ENCODE measurements around the gene JMY.

Gene JMY

GRCh38 chr5:79235634-79236361 lies at the start of gene JMY:
TSS of gene JMY (plus strand) at chr5:79236131. CDS start at chr5:79236651, 520 bp downstream.
- DNase-seq (ENCODE audit: insufficient read length, low spot score) (peak; percentile 82), FAIRE-seq (peak; percentile 81)

GRCh38 chr5:79186455-79186854 lies 49.5 kb upstream of the JMY start:
- no peak for DNase-seq (ENCODE audit: insufficient read length, low spot score)
- no peak for FAIRE-seq

GRCh38 chr5:79189439-79190234 lies 46.3 kb upstream of the JMY start:
- FAIRE-seq (no peak), DNase-seq (ENCODE audit: insufficient read length, low spot score) (no peak)

GRCh38 chr5:79190235-79190529 lies 45.7 kb upstream of the JMY start:
- FAIRE-seq, result no peak
- DNase-seq (ENCODE audit: insufficient read length, low spot score), result no peak

GRCh38 chr5:79191457-79191856 lies 44.5 kb upstream of the JMY start:
- DNase-seq (ENCODE audit: insufficient read length, low spot score) (no peak), FAIRE-seq (no peak)

GRCh38 chr5:79193643-79194042 lies 42.3 kb upstream of the JMY start:
- no peak for DNase-seq (ENCODE audit: insufficient read length, low spot score)

GRCh38 chr5:79200573-79201183 lies 35.3 kb upstream of the JMY start:
- FAIRE-seq (peak; percentile 42), DNase-seq (ENCODE audit: insufficient read length, low spot score) (peak; percentile 6)

More at GRCh38 chr5:79193643-79194042, 42.3 kb upstream of the JMY start:
- no peak for FAIRE-seq

GRCh38 chr5:79201206-79201605 lies 34.7 kb upstream of the JMY start:
- no peak for FAIRE-seq

GRCh38 chr5:79202076-79202475 lies 33.9 kb upstream of the JMY start:
- FAIRE-seq (no peak), DNase-seq (ENCODE audit: insufficient read length, low spot score) (no peak)

More at GRCh38 chr5:79201206-79201605, 34.7 kb upstream of the JMY start:
- DNase-seq (ENCODE audit: insufficient read length, low spot score), result no peak

- FAIRE-seq, result no peak
Observed at GRCh38 chr5:79205965-79206364, 30.0 kb upstream of the JMY start.

GRCh38 chr5:79206541-79206940 lies 29.4 kb upstream of the JMY start:
- no peak for FAIRE-seq
- no peak for DNase-seq (ENCODE audit: insufficient read length, low spot score)

More at GRCh38 chr5:79205965-79206364, 30.0 kb upstream of the JMY start:
- DNase-seq (ENCODE audit: insufficient read length, low spot score), result no peak

- no peak for FAIRE-seq
- no peak for DNase-seq (ENCODE audit: insufficient read length, low spot score)
Observed at GRCh38 chr5:79209505-79209904, 26.4 kb upstream of the JMY start.

GRCh38 chr5:79224286-79224984 lies 11.5 kb upstream of the JMY start:
- no peak for FAIRE-seq
- DNase-seq (ENCODE audit: insufficient read length, low spot score), result no peak

GRCh38 chr5:79225026-79225425 lies 10.9 kb upstream of the JMY start:
- FAIRE-seq (no peak), DNase-seq (ENCODE audit: insufficient read length, low spot score) (no peak)

- no peak for FAIRE-seq
- DNase-seq (ENCODE audit: insufficient read length, low spot score), result no peak
Observed at GRCh38 chr5:79225441-79225840, 10.5 kb upstream of the JMY start.

- DNase-seq (ENCODE audit: insufficient read length, low spot score), result no peak
- FAIRE-seq, result no peak
Observed at GRCh38 chr5:79227484-79228025, 8.4 kb upstream of the JMY start.

- DNase-seq (ENCODE audit: insufficient read length, low spot score) (no peak), FAIRE-seq (no peak)
Observed at GRCh38 chr5:79229357-79230174, 6.4 kb upstream of the JMY start.

GRCh38 chr5:79235261-79235633 lies 684 bp upstream of the JMY start:
- DNase-seq (ENCODE audit: insufficient read length, low spot score) (no peak), FAIRE-seq (no peak)

- DNase-seq (ENCODE audit: insufficient read length, low spot score), result peak; percentile 23
- no peak for FAIRE-seq
Observed at GRCh38 chr5:79236362-79236969, 535 bp downstream of the JMY start.
